GM21737 (cell line): Measurements from ENCODE around the gene SEPTIN7.
A peak's percentile ranks its signal among the peaks of the same experiment; 100 is the strongest.

Experiments
- ATAC-seq: cut with Tn5 transposase; IDR thresholded peaks from one replicate; pipeline ENCODE4 v1.9.1; 2021; ENCODE audit warnings: mild to moderate bottlenecking, moderate library complexity; ENCODE audit not compliant: unreplicated experiment

The SEPTIN7 gene

GRCh38 chr7:35785250-35785649 is 15.6 kb upstream of the SEPTIN7 start:
- ATAC-seq, result no peak

- ATAC-seq, result no peak
Measured at GRCh38 chr7:35787925-35788324, 12.9 kb upstream of the SEPTIN7 start.

GRCh38 chr7:35792472-35792871 is 8.4 kb upstream of the SEPTIN7 start:
- ATAC-seq, result no peak

- ATAC-seq, result no peak
Measured at GRCh38 chr7:35792873-35793489, 7.9 kb upstream of the SEPTIN7 start.

GRCh38 chr7:35797311-35797710 is 3.5 kb upstream of the SEPTIN7 start:
- no peak for ATAC-seq

GRCh38 chr7:35799846-35800717 is 775 bp upstream of the SEPTIN7 start:
- peak; percentile 40 for ATAC-seq

GRCh38 chr7:35801392-35802101 is 690 bp downstream of the SEPTIN7 start:
- ATAC-seq, result peak; percentile 29

- no peak for ATAC-seq
Measured at GRCh38 chr7:35802102-35802466, 1.2 kb downstream of the SEPTIN7 start.

GRCh38 chr7:35802649-35803048 is 1.8 kb downstream of the SEPTIN7 start:
- no peak for ATAC-seq

GRCh38 chr7:35804231-35804970 is 3.5 kb downstream of the SEPTIN7 start:
- ATAC-seq, result no peak

- ATAC-seq, result no peak
Measured at GRCh38 chr7:35805876-35806275, 5.0 kb downstream of the SEPTIN7 start.

GRCh38 chr7:35816514-35816913 is 15.7 kb downstream of the SEPTIN7 start:
- no peak for ATAC-seq

GRCh38 chr7:35817181-35817580 is 16.3 kb downstream of the SEPTIN7 start:
- ATAC-seq, result no peak

- ATAC-seq, result no peak
Measured at GRCh38 chr7:35817930-35818329, 17.1 kb downstream of the SEPTIN7 start.

- no peak for ATAC-seq
Measured at GRCh38 chr7:35818513-35818912, 17.7 kb downstream of the SEPTIN7 start.

GRCh38 chr7:35819310-35819709 is 18.5 kb downstream of the SEPTIN7 start:
- no peak for ATAC-seq

GRCh38 chr7:35819954-35820703 is 19.3 kb downstream of the SEPTIN7 start:
- no peak for ATAC-seq

- no peak for ATAC-seq
Measured at GRCh38 chr7:35820858-35821257, 20.0 kb downstream of the SEPTIN7 start.

- no peak for ATAC-seq
Measured at GRCh38 chr7:35823440-35823839, 22.6 kb downstream of the SEPTIN7 start.

GRCh38 chr7:35825974-35826373 is 25.1 kb downstream of the SEPTIN7 start:
- no peak for ATAC-seq
